CD4-positive, alpha-beta T cell treated with Interleukin-6 at 100 ng/mL for 8 hours (primary cell): ENCODE measurements around the gene CASQ2.
"Not testable (repeated sequence)": the region's sequence is repeated elsewhere in the genome, so short reads cannot be mapped to it uniquely, and the experiment has no call there.

Experiments used
- DNase-seq: peaks from one replicate; pipeline ENCODE4 v3.0.0-alpha.2; 2020; ENCODE audit warnings: mixed read lengths, low spot score

CASQ2 gene

GRCh38 chr1:115780655-115781054 is 12.1 kb upstream of the CASQ2 start:
- DNase-seq, result not testable (repeated sequence)

GRCh38 chr1:115779075-115779474 is 10.6 kb upstream of the CASQ2 start:
- not testable (repeated sequence) for DNase-seq

- DNase-seq, result no peak
These were observed 3.4 kb upstream of the CASQ2 start for GRCh38 chr1:115771847-115772457.

GRCh38 chr1:115771094-115771846 is 2.8 kb upstream of the CASQ2 start:
- DNase-seq, result no peak

GRCh38 chr1:115767403-115767802 is 1.1 kb downstream of the CASQ2 start:
- no peak for DNase-seq

GRCh38 chr1:115765091-115765490 is 3.4 kb downstream of the CASQ2 start:
- DNase-seq, result no peak

- no peak for DNase-seq
These were observed 4.0 kb downstream of the CASQ2 start for GRCh38 chr1:115764541-115764940.

GRCh38 chr1:115762779-115763178 is 5.7 kb downstream of the CASQ2 start:
- no peak for DNase-seq

- DNase-seq, result no peak
These were observed 6.8 kb downstream of the CASQ2 start for GRCh38 chr1:115761601-115762302.

GRCh38 chr1:115757856-115758255 is 10.7 kb downstream of the CASQ2 start:
- DNase-seq, result no peak

- DNase-seq, result no peak
These were observed 11.2 kb downstream of the CASQ2 start for GRCh38 chr1:115757326-115757725.

- DNase-seq, result no peak
These were observed 12.8 kb downstream of the CASQ2 start for GRCh38 chr1:115755456-115756370.

GRCh38 chr1:115753830-115754229 is 14.7 kb downstream of the CASQ2 start:
- DNase-seq, result no peak

- no peak for DNase-seq
These were observed 15.2 kb downstream of the CASQ2 start for GRCh38 chr1:115753361-115753760.

- DNase-seq, result no peak
These were observed 19.9 kb downstream of the CASQ2 start for GRCh38 chr1:115748401-115749150.

- no peak for DNase-seq
These were observed 22.4 kb downstream of the CASQ2 start for GRCh38 chr1:115746021-115746690.

- DNase-seq, result no peak
These were observed 23.8 kb downstream of the CASQ2 start for GRCh38 chr1:115744646-115745275.

GRCh38 chr1:115740811-115741210 is 27.7 kb downstream of the CASQ2 start:
- DNase-seq, result no peak

GRCh38 chr1:115732316-115732715 is 36.2 kb downstream of the CASQ2 start:
- DNase-seq, result no peak

GRCh38 chr1:115729756-115730155 is 38.8 kb downstream of the CASQ2 start:
- DNase-seq, result no peak
